Dendritic cell treated with granulocyte-macrophage colony-stimulating factor and Interleukin-4, amounts not matched to agents 40 ng/mL and 50 ng/mL, for 4 days (primary cell): ENCODE data around the gene PPP1R1C.
"Not testable (repeated sequence)": the region's sequence is repeated elsewhere in the genome, so short reads cannot be mapped to it uniquely, and the experiment has no call there.

Experiments used
- H3K27ac Mint-ChIP-seq: one replicate; pipeline ENCODE4 v1.8.0; 2022; ENCODE audit warnings: mild to moderate bottlenecking, mixed read lengths
- H3K27me3 Mint-ChIP-seq: one replicate; pipeline ENCODE4 v1.8.0; 2022; ENCODE audit warnings: mild to moderate bottlenecking, mixed read lengths
- H3K36me3 Mint-ChIP-seq: one replicate; pipeline ENCODE4 v1.8.0; 2022; ENCODE audit warnings: low read depth, mixed read lengths
- H3K4me1 Mint-ChIP-seq: one replicate; pipeline ENCODE4 v1.8.0; 2022; ENCODE audit warnings: low read depth, mixed read lengths
- H3K4me3 Mint-ChIP-seq: one replicate; pipeline ENCODE4 v1.8.0; 2022; ENCODE audit warnings: mild to moderate bottlenecking, moderate library complexity, mixed read lengths
- H3K9me3 Mint-ChIP-seq: one replicate; pipeline ENCODE4 v1.8.0; 2022; ENCODE audit warnings: mixed read lengths
- intact Hi-C: fragments of 100-400 bp; cut with micrococcal nuclease; formaldehyde crosslinking; loops from one replicate; pipeline ENCODE4 v1.15.0; 2022

The PPP1R1C gene

GRCh38 chr2:182015334-182016109 is 29.9 kb downstream of the PPP1R1C start:
- H3K27ac Mint-ChIP-seq = no peak overlapping the region
- H3K27me3 Mint-ChIP-seq = no peaks in the 10 kb centered on the region
- H3K9me3 Mint-ChIP-seq = peaks cover 46% of the 10 kb centered on the region
- no peaks in the 10 kb centered on the region for H3K4me1 Mint-ChIP-seq
- H3K36me3 Mint-ChIP-seq = no peaks in the 10 kb centered on the region
- intact Hi-C loops = no loop called here
- H3K4me3 Mint-ChIP-seq = no peak overlapping the region

GRCh38 chr2:182018218-182018617 is 32.6 kb downstream of the PPP1R1C start:
- no peaks in the 10 kb centered on the region for H3K27me3 Mint-ChIP-seq
- H3K9me3 Mint-ChIP-seq = peaks cover 31% of the 10 kb centered on the region
- no peak overlapping the region for H3K4me3 Mint-ChIP-seq
- H3K27ac Mint-ChIP-seq = no peak overlapping the region
- H3K36me3 Mint-ChIP-seq = no peaks in the 10 kb centered on the region
- intact Hi-C loops = no loop called here
- H3K4me1 Mint-ChIP-seq = no peaks in the 10 kb centered on the region

- Mint-ChIP-seq H3K4me1 (no peaks in the 10 kb centered on the region), H3K36me3 (no peaks in the 10 kb centered on the region), H3K27me3 (no peaks in the 10 kb centered on the region), H3K27ac (no peak overlapping the region), H3K9me3 (peaks cover 21% of the 10 kb centered on the region), H3K4me3 (no peak overlapping the region)
- intact Hi-C loops = no loop called here
Measured at GRCh38 chr2:182019731-182020130, 34.1 kb downstream of the PPP1R1C start.

GRCh38 chr2:182020286-182021070 is 34.8 kb downstream of the PPP1R1C start:
- no peak overlapping the region for H3K4me3 Mint-ChIP-seq
- intact Hi-C loops = no loop called here
- no peaks in the 10 kb centered on the region for H3K27me3 Mint-ChIP-seq
- no peak overlapping the region for H3K27ac Mint-ChIP-seq
- peaks cover 13% of the 10 kb centered on the region for H3K9me3 Mint-ChIP-seq
- H3K4me1 Mint-ChIP-seq = no peaks in the 10 kb centered on the region
- H3K36me3 Mint-ChIP-seq = no peaks in the 10 kb centered on the region

GRCh38 chr2:182023235-182023634 is 37.6 kb downstream of the PPP1R1C start:
- Mint-ChIP-seq H3K27ac (no peak overlapping the region), H3K4me3 (no peak overlapping the region), H3K4me1 (no peaks in the 10 kb centered on the region), H3K9me3 (peaks cover 12% of the 10 kb centered on the region), H3K36me3 (no peaks in the 10 kb centered on the region), H3K27me3 (no peaks in the 10 kb centered on the region)
- intact Hi-C loops = no loop called here

GRCh38 chr2:182030875-182031274 is 45.2 kb downstream of the PPP1R1C start:
- intact Hi-C loops, H3K27ac Mint-ChIP-seq, H3K4me1 Mint-ChIP-seq, H3K36me3 Mint-ChIP-seq, H3K4me3 Mint-ChIP-seq, H3K9me3 Mint-ChIP-seq, H3K27me3 Mint-ChIP-seq: not testable (repeated sequence)

- peaks cover 12% of the 10 kb centered on the region for H3K9me3 Mint-ChIP-seq
- H3K27ac Mint-ChIP-seq = no peak overlapping the region
- H3K36me3 Mint-ChIP-seq = no peaks in the 10 kb centered on the region
- no peaks in the 10 kb centered on the region for H3K4me1 Mint-ChIP-seq
- H3K27me3 Mint-ChIP-seq = no peaks in the 10 kb centered on the region
- no peak overlapping the region for H3K4me3 Mint-ChIP-seq
- intact Hi-C loops = no loop called here
Measured at GRCh38 chr2:182031956-182032355, 46.3 kb downstream of the PPP1R1C start.

- no peak overlapping the region for H3K27ac Mint-ChIP-seq
- intact Hi-C loops = no loop called here
Measured at GRCh38 chr2:182033449-182033848, 47.8 kb downstream of the PPP1R1C start.

GRCh38 chr2:182038576-182038975 is 52.9 kb downstream of the PPP1R1C start:
- no peak overlapping the region for H3K27ac Mint-ChIP-seq
- intact Hi-C loops = no loop called here
- H3K4me3 Mint-ChIP-seq = no peak overlapping the region
- H3K9me3 Mint-ChIP-seq = peaks cover 12% of the 10 kb centered on the region
- H3K4me1 Mint-ChIP-seq = no peaks in the 10 kb centered on the region
- H3K36me3 Mint-ChIP-seq = no peaks in the 10 kb centered on the region
- no peaks in the 10 kb centered on the region for H3K27me3 Mint-ChIP-seq

More at GRCh38 chr2:182033449-182033848, 47.8 kb downstream of the PPP1R1C start:
- Mint-ChIP-seq H3K9me3 (peaks cover 12% of the 10 kb centered on the region), H3K4me3 (no peak overlapping the region), H3K36me3 (no peaks in the 10 kb centered on the region), H3K4me1 (no peaks in the 10 kb centered on the region), H3K27me3 (no peaks in the 10 kb centered on the region)

GRCh38 chr2:182043021-182043420 is 57.4 kb downstream of the PPP1R1C start:
- intact Hi-C loops = no loop called here
- Mint-ChIP-seq H3K36me3 (no peaks in the 10 kb centered on the region), H3K27me3 (no peaks in the 10 kb centered on the region), H3K9me3 (no peaks in the 10 kb centered on the region), H3K27ac (no peak overlapping the region), H3K4me3 (no peak overlapping the region), H3K4me1 (no peaks in the 10 kb centered on the region)

- no peaks in the 10 kb centered on the region for H3K27me3 Mint-ChIP-seq
- no peaks in the 10 kb centered on the region for H3K9me3 Mint-ChIP-seq
- no peak overlapping the region for H3K27ac Mint-ChIP-seq
- intact Hi-C loops = no loop called here
- H3K4me1 Mint-ChIP-seq = no peaks in the 10 kb centered on the region
- no peak overlapping the region for H3K4me3 Mint-ChIP-seq
- no peaks in the 10 kb centered on the region for H3K36me3 Mint-ChIP-seq
Measured at GRCh38 chr2:182043861-182044260, 58.2 kb downstream of the PPP1R1C start.

- intact Hi-C loops = no loop called here
- Mint-ChIP-seq H3K27me3 (no peaks in the 10 kb centered on the region), H3K36me3 (no peaks in the 10 kb centered on the region), H3K4me3 (no peak overlapping the region), H3K4me1 (no peaks in the 10 kb centered on the region), H3K27ac (no peak overlapping the region), H3K9me3 (no peaks in the 10 kb centered on the region)
Measured at GRCh38 chr2:182047544-182047943, 61.9 kb downstream of the PPP1R1C start.

GRCh38 chr2:182048088-182048487 is 62.4 kb downstream of the PPP1R1C start:
- Mint-ChIP-seq H3K9me3 (no peaks in the 10 kb centered on the region), H3K27ac (no peak overlapping the region), H3K4me1 (no peaks in the 10 kb centered on the region), H3K27me3 (no peaks in the 10 kb centered on the region), H3K36me3 (no peaks in the 10 kb centered on the region), H3K4me3 (no peak overlapping the region)
- intact Hi-C loops = no loop called here

GRCh38 chr2:182048621-182049020 is 63.0 kb downstream of the PPP1R1C start:
- Mint-ChIP-seq H3K4me1 (no peaks in the 10 kb centered on the region), H3K27ac (no peak overlapping the region), H3K9me3 (no peaks in the 10 kb centered on the region), H3K4me3 (no peak overlapping the region), H3K36me3 (no peaks in the 10 kb centered on the region), H3K27me3 (no peaks in the 10 kb centered on the region)
- intact Hi-C loops = no loop called here
